ENCODE results near the gene POLR3B. TPM values are rescaled to one million over a fixed set of nuclear protein-coding genes. Genes with fewer than 3 reads are reported as not detected.

POLR3B gene
- total RNA-seq, 1 experiment from 2014 or later = 10.7 TPM

DNA sequence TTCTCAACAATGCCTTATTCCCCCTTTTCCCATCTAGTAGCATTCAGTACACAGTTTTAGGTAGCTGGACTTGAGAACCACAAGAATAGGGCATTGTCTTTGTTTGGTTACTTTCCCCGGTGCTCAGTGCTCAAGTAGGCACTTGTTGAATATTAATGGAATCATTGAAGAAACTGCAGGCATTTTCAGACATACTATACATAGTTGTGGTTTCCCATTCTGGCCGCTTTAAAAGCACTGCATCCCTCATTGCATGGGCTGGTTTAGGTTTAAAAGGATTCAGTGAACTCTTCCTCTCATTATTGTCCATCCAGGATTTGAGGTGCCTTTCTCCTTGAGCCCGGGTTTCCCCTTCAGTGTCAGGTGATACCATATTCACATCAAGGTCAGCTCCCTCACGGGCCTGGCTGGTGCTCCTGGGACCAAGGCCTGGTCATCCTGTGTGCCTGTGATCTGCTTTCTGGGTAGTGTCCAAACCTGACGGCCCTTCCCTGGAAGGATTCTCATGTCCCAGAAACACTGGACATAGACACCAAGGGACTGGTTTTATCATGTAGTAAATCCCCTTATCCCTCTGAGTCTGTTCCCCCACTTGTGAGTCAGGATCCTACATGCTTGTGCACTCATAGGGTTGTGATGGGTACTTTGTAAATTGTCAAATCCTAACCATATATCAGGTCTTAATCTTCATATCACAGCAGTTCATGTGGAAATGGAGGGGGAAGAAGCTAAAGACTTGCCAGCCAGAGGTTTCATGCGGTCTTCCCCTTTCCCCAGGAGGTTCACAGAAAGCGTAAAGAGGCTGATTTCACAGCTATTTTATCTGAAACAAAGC, 47.7 kb upstream of the POLR3B start:
- intact Hi-C loops (cut with micrococcal nuclease) = no loop called here
- no TSS peak for BruUV-seq (replicated peaks)
- ATAC-seq (no peak), DNase-seq (ENCODE audit: low read depth, low spot score) (no peak)
- Histone ChIP-seq H3K9ac (ENCODE audit: low read length) (no peak overlapping the region), H3K9me3 (ENCODE audit: control insufficient read depth in 1 of 2, insufficient read depth in 1 of 2, low read depth in 1 of 2, low read length in 2 of 2) (no peaks in the 10 kb centered on the region), H3K4me1 (ENCODE audit: control insufficient read depth in 1 of 2, insufficient read depth in 2 of 2, low read length in 2 of 2) (0 out of 4 replicates have a peak, but pooled peaks cover 0 to 3% of the 10 kb centered on the region in 2 experiments), H3K79me2 (ENCODE audit: insufficient read depth, low read length) (no peaks in the 10 kb centered on the region), H2AFZ (ENCODE audit: low read depth, low read length, poor library complexity, severe bottlenecking) (no peak overlapping the region), H3K4me2 (ENCODE audit: low read length) (no peak overlapping the region), H4K20me1 (ENCODE audit: insufficient read depth) (no peaks in the 10 kb centered on the region), H3K27me3 (ENCODE audit: insufficient read depth, low read length) (no peaks in the 10 kb centered on the region), H3K9me2 (ENCODE audit: insufficient read depth) (no peaks in the 10 kb centered on the region), H3K27ac (ENCODE audit: low read depth, low read length) (no peak overlapping the region), H3K36me3 (ENCODE audit: control insufficient read depth in 1 of 2, insufficient read depth in 2 of 2, low read length in 2 of 2) (no peaks in the 10 kb centered on the region), H3K4me3 (replicated peaks in 1 of 2; ENCODE audit: low read depth in 1 of 2, low read length in 2 of 2) (no peak overlapping the region)
- ChIA-PET RAD21 (ENCODE audit: low non-redundant PET in 1 of 2, low total read pairs in 2 of 2, uncharacterized antibody in 2 of 2, unreplicated experiment in 2 of 2) (no interaction called here), CTCF (no interaction called here), POLR2A (no interaction called here)
- TF ChIP-seq, protein P1, sequence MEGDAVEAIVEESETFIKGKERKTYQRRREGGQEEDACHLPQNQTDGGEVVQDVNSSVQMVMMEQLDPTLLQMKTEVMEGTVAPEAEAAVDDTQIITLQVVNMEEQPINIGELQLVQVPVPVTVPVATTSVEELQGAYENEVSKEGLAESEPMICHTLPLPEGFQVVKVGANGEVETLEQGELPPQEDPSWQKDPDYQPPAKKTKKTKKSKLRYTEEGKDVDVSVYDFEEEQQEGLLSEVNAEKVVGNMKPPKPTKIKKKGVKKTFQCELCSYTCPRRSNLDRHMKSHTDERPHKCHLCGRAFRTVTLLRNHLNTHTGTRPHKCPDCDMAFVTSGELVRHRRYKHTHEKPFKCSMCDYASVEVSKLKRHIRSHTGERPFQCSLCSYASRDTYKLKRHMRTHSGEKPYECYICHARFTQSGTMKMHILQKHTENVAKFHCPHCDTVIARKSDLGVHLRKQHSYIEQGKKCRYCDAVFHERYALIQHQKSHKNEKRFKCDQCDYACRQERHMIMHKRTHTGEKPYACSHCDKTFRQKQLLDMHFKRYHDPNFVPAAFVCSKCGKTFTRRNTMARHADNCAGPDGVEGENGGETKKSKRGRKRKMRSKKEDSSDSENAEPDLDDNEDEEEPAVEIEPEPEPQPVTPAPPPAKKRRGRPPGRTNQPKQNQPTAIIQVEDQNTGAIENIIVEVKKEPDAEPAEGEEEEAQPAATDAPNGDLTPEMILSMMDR (IDR thresholded peaks at IDR 0.05 in 2 of 3, conservative IDR thresholded peaks at IDR 0.05 in 1 of 3; ENCODE audit: borderline replicate concordance in 1 of 3, insufficient read depth in 1 of 3, low read depth in 2 of 3, low read length in 2 of 3) = no peak
- TF ChIP-seq JUND (IDR thresholded peaks at IDR 0.05) (no peak), SP1 (IDR thresholded peaks at IDR 0.05; ENCODE audit: low read depth) (no peak), SRF (IDR thresholded peaks at IDR 0.05; ENCODE audit: low read depth) (no peak), ELF1 (IDR thresholded peaks at IDR 0.05; ENCODE audit: borderline replicate concordance, low read depth) (no peak), ZNF274 (IDR thresholded peaks at IDR 0.05; ENCODE audit: low read depth, low read length) (no peak), POLR2A (IDR thresholded peaks at IDR 0.05; ENCODE audit: borderline replicate concordance, extremely low read depth, insufficient read depth, insufficient read length) (no peak), EZH2phosphoT487 (IDR thresholded peaks at IDR 0.05; ENCODE audit: borderline replicate concordance) (no peak), FOSL1 (IDR thresholded peaks at IDR 0.05; ENCODE audit: low read depth) (no peak), CBX3 (IDR thresholded peaks at IDR 0.05; ENCODE audit: low read depth) (no peak), ZFX (IDR thresholded peaks at IDR 0.05) (no peak), YY1 (IDR thresholded peaks at IDR 0.05; ENCODE audit: extremely low read depth, insufficient replicate concordance, low read depth, low read length) (no peak), SIN3A (IDR thresholded peaks at IDR 0.05; ENCODE audit: low read depth) (no peak), CEBPB (IDR thresholded peaks at IDR 0.05; ENCODE audit: low read depth) (no peak), EZH2 (IDR thresholded peaks at IDR 0.05) (no peak), POLR2AphosphoS5 (IDR thresholded peaks at IDR 0.05; ENCODE audit: low read depth, low read length) (no peak), EGR1 (IDR thresholded peaks at IDR 0.05; ENCODE audit: low read depth) (no peak)
- TF ChIP-seq, protein P2, sequence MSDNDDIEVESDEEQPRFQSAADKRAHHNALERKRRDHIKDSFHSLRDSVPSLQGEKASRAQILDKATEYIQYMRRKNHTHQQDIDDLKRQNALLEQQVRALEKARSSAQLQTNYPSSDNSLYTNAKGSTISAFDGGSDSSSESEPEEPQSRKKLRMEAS (IDR thresholded peaks at IDR 0.05) = no peak
- TF ChIP-seq, protein P3, sequence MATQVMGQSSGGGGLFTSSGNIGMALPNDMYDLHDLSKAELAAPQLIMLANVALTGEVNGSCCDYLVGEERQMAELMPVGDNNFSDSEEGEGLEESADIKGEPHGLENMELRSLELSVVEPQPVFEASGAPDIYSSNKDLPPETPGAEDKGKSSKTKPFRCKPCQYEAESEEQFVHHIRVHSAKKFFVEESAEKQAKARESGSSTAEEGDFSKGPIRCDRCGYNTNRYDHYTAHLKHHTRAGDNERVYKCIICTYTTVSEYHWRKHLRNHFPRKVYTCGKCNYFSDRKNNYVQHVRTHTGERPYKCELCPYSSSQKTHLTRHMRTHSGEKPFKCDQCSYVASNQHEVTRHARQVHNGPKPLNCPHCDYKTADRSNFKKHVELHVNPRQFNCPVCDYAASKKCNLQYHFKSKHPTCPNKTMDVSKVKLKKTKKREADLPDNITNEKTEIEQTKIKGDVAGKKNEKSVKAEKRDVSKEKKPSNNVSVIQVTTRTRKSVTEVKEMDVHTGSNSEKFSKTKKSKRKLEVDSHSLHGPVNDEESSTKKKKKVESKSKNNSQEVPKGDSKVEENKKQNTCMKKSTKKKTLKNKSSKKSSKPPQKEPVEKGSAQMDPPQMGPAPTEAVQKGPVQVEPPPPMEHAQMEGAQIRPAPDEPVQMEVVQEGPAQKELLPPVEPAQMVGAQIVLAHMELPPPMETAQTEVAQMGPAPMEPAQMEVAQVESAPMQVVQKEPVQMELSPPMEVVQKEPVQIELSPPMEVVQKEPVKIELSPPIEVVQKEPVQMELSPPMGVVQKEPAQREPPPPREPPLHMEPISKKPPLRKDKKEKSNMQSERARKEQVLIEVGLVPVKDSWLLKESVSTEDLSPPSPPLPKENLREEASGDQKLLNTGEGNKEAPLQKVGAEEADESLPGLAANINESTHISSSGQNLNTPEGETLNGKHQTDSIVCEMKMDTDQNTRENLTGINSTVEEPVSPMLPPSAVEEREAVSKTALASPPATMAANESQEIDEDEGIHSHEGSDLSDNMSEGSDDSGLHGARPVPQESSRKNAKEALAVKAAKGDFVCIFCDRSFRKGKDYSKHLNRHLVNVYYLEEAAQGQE (IDR thresholded peaks at IDR 0.05; ENCODE audit: low read depth) = no peak
- TF ChIP-seq, protein P4, sequence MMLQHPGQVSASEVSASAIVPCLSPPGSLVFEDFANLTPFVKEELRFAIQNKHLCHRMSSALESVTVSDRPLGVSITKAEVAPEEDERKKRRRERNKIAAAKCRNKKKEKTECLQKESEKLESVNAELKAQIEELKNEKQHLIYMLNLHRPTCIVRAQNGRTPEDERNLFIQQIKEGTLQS (IDR thresholded peaks at IDR 0.05) = no peak

All from HCT116 (cell line).